Stimulated activated CD8-positive, alpha-beta memory T cell treated with anti-CD3 and anti-CD28 coated beads, Interleukin-4, amount 100 ng/mL, for 1 hour (primary cell): ENCODE data around the gene SH3YL1.
"Not testable (repeated sequence)": the region's sequence is repeated elsewhere in the genome, so short reads cannot be mapped to it uniquely, and the experiment has no call there.

Source experiments
- DNase-seq, 2 donors: peaks; one replicate each; pipeline ENCODE4 v3.0.0-alpha.2; 2020; ENCODE audit warnings: low read depth in 2 of 2, low spot score in 1 of 2

The SH3YL1 gene

GRCh38 chr2:184695-185094 is 79.1 kb downstream of the SH3YL1 start:
- no peak for DNase-seq

DNA sequence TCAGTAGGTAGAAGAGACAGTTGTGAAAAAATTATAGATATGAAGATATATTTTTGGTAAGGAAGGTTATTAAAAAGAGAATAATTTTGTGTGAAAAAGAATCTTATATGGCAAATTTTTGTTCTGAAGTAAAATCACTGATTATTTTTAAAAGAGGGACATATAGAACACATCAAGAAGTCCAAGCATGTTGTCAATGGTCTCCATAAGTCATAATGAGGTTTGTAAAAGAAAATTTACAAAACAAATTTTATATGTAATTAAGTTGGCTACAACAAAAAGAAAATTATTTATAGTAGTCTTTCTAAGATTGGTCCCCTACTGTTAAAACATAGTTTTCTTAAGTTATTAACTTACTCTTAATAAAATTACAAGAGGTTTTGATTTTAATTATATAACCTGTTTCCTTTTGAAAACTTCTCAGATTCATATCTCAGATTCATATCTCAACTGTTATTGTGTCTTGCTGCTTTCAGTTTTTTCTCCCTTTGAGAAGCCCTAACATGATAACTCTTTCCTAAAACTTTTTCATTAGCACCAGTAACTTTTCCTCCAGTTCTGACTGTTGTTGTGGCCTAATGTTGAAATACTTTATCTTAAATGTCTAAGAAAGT is 81.2 kb downstream of the SH3YL1 start:
- no peak for DNase-seq

- no peak for DNase-seq
Observed at GRCh38 chr2:180311-180710, 83.5 kb downstream of the SH3YL1 start.

DNA sequence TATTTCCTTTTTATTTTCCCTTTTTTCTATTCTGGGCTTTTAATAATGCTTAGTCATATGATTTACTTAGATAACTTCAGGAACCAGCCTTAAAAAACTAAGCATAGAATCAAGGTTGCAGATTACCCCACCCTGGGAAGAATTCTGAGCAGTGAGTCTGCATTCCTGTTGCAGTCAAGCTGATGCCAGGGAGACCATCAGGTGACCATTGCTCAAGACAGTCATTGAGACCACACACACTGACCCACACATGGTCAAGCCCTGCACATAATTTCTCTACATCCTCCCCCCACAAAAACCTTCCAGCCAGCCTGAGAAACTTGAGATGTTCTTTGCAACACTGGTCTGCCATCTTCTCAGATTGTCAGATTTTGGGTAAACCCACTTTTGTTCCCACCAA is 83.9 kb downstream of the SH3YL1 start:
- no peak for DNase-seq

DNA sequence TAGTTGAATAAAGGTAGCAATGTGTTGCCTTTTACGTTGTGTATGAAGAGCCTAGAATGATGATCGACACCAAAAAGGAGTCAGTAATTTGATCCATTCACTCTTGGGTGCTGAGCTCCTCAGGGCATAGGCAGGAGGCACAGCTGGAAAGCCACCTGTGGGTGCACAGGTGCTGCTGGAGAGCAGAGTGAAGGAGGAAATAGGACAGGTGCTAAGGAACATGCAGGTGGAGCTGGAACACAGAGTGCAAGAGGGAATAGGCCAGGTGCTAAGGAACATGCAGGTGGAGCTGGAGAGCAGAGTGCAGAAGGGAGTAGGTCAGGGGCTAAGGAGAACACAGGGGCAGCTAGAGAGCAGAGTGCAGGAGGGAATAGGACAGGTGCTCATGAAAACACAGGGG is 86.1 kb downstream of the SH3YL1 start:
- DNase-seq, result no peak

GRCh38 chr2:176917-177316 is 86.9 kb downstream of the SH3YL1 start:
- no peak for DNase-seq

GRCh38 chr2:175880-176820 is 87.7 kb downstream of the SH3YL1 start:
- DNase-seq, result peak; percentile 18 to 19

DNA sequence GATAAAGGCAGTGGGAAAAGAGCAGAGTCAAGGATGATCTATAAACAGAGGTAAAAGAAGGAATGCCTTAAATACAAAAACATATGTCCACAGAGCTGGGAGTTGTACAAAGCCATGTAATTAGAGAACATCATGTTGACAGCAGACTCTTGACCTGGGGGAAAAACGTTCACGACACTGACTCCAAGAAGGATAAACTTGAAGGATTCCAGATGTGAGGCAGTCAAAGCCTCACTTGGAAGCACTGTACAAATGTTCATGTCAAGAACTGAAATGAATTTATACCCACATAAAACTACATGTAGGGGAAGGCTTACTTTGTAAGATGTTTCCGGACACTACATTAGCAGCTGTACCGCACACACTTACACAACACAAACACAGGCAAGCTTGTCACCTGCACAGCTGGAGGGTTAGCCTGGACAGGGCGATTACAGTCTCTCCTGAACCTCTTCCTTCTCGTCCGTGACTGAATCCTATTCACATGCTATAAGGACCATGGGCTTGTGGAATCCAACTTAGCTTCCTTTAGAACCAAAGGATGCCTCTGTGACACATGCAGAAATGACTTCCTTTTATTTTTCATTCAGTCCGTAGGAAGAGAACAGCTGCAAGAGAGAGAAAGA is 88.6 kb downstream of the SH3YL1 start:
- no peak for DNase-seq

DNA sequence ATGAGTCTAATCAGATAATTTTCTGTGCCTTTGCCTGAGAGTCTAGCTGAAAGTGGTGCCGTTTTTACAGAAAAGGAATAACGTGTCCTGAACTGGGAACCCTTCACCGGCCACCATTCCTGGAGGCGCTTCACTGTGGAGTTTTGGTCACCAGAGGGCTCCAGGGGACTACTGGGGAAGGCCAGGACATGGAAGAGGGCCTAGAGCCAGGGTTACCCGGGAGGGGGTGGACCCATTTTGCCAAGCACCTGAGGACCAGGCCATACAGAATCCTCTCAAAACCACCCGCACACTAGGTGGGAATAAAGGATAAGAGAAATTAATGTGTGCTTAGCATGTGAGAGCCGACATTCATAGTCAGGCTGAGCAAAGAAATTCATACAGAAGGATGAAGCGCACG is 91.7 kb downstream of the SH3YL1 start:
- not testable (repeated sequence) for DNase-seq

DNA sequence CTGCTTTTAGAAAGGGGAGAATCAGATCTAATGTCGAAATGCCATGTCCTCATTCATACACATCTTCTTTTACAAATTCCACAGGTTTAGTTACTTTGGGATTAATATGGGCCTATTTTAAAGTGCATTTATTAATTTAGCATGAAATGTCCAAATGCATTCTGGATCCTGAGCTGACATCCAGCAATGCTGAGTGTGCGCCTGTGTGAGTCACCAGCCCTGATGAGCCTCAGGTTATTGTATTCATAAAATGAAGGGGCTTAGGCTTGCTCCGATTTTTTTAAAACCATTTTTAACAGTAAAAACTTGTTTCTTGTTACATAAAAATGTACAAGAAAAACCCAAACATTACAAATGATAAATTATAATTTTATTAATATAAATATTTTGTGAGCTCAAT is 94.1 kb downstream of the SH3YL1 start:
- DNase-seq, result no peak
